Loucy (cell line): Measurements from ENCODE around the gene XRCC5.

Experiments used
- EZH2phosphoT487 ChIP-seq: fragments of 200-600 bp; IDR thresholded peaks from 2 replicates; pipeline ENCODE4 v1.6.1; 2018; ENCODE audit warnings: antibody characterized with exemption, mild to moderate bottlenecking, moderate library complexity, borderline replicate concordance
- TF ChIP-seq, protein P1 (sequence below): fragments of 200-600 bp; sonication (generic); conservative IDR thresholded peaks from 2 replicates; pipeline ENCODE4 v1.5.1; 2014; ENCODE audit warnings: mild to moderate bottlenecking, antibody characterized with exemption, low read length

DNA sequence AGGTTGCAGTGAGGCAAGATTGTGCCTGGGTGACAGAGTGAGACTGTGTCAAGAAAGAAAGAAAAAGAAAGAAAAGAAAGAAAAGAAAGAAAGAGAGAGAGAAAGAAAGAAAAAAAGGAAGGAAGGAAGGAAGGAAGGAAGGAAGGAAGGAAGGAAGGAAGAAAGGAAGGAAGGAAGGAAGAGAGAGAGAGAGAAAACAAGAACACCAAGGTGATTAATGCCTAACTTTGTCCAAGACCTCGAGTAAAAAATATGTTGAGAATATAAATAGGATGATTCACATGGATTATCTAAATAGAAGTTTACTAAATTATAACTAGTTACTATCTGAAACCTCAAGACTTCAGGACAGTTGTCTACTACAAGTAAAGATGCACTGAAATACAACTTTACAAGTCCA, 34.8 kb upstream of the XRCC5 start:
- TF ChIP-seq, protein P1, sequence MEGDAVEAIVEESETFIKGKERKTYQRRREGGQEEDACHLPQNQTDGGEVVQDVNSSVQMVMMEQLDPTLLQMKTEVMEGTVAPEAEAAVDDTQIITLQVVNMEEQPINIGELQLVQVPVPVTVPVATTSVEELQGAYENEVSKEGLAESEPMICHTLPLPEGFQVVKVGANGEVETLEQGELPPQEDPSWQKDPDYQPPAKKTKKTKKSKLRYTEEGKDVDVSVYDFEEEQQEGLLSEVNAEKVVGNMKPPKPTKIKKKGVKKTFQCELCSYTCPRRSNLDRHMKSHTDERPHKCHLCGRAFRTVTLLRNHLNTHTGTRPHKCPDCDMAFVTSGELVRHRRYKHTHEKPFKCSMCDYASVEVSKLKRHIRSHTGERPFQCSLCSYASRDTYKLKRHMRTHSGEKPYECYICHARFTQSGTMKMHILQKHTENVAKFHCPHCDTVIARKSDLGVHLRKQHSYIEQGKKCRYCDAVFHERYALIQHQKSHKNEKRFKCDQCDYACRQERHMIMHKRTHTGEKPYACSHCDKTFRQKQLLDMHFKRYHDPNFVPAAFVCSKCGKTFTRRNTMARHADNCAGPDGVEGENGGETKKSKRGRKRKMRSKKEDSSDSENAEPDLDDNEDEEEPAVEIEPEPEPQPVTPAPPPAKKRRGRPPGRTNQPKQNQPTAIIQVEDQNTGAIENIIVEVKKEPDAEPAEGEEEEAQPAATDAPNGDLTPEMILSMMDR = no peak
- no peak for TF ChIP-seq EZH2phosphoT487
